Glomerular endothelial cell (primary cell): Measurements from ENCODE around the gene ATF6B. TPM values are rescaled to one million over a fixed set of nuclear protein-coding genes. Genes with fewer than 3 reads are reported as not detected.

Experiments
- DNase-seq: peaks from one replicate; pipeline ENCODE4 v3.0.0-alpha.2; 2011; ENCODE audit warnings: low read depth, low spot score; ENCODE audit errors: extremely low read depth
- total RNA-seq: library from RNA; depleted of rRNA; stranded (reverse); fragments of >200 nt; gene quantifications from 2 replicates; pipeline ENCODE4 v1.2.3, GENCODE V29; 2015

Gene ATF6B
- total RNA-seq, 1 donor from 2014 or later: 87.6 TPM

- no peak for DNase-seq
Measured at GRCh38 chr6:32133786-32134185, 5.7 kb upstream of the ATF6B start.

DNA sequence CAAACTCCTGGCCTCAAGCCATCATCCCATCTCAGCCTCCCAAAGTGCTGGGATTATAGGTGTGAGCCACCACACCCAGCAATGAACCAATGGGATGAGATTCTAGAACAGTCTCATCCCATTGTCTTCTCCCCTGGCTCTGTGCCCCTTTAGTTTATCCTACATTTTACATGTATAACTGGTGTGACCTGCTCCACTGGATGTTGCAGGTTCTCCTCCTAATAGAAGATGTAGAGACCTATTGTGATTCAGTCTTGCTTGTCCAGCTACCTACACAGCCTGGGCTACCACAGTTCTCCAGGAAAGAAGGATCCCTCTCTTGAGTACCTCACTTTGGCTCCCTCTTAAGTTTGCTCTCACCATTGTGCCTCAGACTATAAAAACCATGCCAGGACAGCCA is 4.1 kb upstream of the ATF6B start:
- DNase-seq: no peak

DNA sequence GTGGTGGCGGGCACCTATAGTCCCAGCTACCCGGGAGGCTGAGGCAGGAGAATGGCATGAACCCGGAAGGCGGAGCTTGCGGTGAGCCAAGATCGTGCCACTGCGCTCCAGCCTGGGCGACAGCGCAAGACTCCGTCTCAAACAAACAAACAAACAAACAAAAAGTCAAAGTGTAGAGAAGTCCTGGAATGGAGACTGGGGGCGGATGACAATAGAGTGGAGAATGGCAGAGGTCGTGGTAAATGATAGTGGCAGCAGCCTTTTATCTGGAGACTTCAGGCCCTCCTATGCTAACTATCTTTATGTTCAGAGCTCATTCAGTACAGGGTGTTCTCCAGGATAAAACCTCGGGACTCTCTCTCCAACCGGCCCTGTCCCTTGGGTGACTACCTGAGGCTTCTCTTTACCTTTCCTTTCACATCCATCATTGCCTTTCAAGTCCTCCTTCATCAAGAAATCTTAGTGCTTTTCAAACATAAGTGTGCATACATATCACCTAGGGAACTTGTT is 3.4 kb upstream of the ATF6B start:
- no peak for DNase-seq

- no peak for DNase-seq
Measured at GRCh38 chr6:32129297-32130088, 1.4 kb upstream of the ATF6B start.

GRCh38 chr6:32128751-32129296 is 778 bp upstream of the ATF6B start:
- DNase-seq: no peak

DNA sequence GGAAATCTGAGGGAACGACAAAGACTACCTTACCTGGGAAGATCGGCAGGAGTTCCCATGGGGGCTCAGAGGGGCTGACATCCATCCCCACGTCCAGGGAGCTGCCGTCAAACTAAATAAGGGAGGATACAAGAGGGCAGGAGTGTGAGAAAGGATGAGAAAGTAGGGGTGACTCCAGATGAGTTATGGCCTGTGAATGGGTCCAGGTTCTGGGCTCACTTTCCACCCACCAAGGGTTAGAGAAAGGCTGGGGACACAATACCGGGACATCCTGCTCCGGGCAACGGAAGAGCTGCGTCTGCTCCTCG is 683 bp downstream of the ATF6B start:
- DNase-seq: no peak

DNA sequence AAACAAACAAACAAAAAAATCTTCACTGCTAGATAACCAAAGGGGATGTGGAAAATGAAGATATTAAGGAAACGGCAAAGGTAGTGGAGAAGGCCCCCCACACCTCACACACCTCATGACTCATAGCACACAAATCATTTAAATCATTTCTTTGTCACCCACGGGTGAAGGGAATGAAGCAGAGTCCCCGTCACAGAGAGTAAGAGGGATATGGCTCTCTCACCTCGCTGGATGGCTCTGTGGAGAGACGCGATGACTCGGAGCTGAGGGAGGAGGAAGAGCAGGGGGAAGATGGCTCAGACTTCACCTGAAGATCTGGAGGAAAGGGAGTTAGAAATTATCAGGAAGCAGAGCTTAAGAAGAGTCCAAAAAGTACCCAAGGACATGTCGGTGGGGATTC is 1.2 kb downstream of the ATF6B start:
- no peak for DNase-seq

DNA sequence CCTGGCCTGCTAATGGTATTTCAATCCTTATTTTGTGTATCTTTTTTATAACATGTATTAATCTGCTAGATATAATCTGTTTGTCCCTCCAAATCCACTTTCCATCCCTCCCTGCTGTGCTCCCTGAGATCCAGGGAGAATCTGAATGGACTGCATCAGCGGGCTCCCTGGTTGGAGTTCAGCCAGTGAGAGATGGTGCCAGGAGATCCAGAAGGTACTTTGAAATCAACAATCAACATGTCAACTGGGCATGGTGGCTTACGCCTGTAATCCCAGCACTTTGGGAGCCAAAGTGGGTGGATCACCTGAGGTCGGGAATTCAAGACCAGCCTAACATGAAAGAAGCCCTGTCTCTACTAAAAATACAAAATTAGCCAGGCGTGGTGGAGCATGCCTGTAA is 4.4 kb downstream of the ATF6B start:
- no peak for DNase-seq

GRCh38 chr6:32120573-32121059 is 7.4 kb downstream of the ATF6B start:
- no peak for DNase-seq

GRCh38 chr6:32118782-32119628 is 9.0 kb downstream of the ATF6B start:
- DNase-seq: no peak

- no peak for DNase-seq
Measured at GRCh38 chr6:32117461-32117860, 10.6 kb downstream of the ATF6B start.

GRCh38 chr6:32116674-32117073 is 11.4 kb downstream of the ATF6B start:
- DNase-seq: no peak

- no peak for DNase-seq
Measured at GRCh38 chr6:32115623-32116022, 12.4 kb downstream of the ATF6B start.

DNA sequence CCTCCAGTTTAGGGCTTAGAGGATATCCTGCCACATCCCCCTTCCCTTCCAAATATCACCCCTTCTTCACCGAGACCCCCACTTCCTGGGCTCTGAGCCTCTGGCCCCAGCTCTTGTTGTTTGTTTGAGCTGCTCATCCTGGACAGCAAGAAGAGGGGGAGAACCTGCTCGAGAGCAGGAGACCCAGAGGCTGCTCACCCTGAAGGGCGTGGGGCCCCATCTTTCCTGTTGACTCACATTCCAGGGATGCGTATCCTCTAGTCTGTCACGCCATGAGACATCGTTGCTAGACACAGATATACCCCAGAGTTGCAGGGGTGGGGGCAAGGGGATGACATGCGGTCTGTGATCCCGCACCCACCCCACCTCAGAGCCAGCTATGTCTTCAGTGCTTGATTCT is 13.2 kb downstream of the ATF6B start:
- no peak for DNase-seq

DNA sequence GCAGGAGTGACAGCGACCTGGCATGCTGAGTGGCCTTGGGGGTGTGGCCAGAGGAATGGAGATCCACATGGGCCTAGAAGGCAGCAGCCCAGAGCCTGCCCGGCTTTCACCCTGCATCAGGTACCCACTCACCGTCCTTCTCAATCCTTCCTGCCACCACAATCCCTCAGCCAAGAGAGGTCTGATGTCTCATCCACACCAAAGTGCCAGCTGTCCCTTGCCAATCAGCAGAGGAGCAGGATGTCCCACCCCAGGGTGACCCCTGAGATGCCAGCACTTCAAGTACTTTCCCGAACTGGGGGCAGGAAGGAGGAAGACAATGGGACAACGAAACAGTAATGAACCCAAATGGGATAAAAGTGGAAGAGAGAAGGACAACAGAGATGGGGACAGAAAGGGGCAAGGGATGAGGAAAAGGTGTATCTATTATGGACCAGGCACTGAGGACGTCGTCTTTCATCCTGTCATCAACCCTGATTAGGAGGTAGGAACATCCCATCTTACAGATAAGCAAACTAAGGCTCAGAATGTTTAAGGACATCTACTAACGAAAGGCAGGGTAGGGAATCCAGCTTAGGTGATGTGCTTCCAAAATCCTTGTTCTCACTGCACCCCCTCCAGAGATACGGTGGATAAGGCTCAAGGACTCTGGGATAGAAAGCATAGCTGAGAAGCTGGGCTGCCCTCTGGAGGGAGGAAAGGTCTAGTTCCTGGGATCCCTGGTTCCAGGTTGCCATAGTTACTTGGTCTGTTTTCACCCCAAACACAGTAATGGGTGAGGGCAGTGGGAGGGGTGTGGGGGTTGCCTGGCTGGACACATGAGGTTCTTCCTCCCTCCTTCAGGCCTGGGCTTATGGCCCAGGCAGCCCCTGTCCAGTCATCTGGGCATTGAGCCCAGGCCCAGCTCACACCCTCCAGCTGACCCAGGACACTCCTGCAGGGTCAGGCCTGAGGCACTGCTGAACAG is 14.4 kb downstream of the ATF6B start:
- DNase-seq: no peak

GRCh38 chr6:32112431-32112980 is 15.5 kb downstream of the ATF6B start:
- no peak for DNase-seq

DNA sequence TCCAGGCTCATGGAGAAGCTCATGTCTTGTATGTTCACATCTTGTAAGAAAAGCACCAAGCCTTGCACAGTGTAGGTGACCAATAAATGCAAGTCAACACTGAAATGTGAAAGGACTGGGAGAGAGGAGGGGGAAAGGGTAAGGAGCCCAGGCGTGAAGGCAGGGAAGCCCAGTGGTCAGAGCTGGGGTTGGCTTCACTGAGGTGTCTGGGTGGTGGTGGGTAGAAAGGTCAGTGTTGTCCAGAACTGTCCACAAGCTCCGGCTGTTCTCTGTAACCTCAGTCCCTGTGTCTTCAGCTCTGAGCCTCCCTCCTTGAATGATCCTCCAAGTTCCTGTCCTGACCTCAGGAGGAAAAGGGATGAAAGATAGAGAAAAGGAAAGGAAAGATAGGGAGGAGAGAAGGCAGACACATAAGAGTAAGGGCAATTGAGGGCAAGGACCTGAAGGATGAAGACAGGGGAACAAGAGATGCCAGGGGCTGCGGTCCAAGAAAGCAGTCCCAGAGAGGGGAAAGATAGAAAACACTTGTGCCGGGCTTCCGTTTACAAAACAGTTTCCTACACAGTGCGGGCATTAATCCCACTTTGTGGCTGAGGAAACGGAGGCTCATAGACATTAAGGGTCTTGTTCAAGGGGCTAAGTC is 16.5 kb downstream of the ATF6B start:
- DNase-seq: no peak

DNA sequence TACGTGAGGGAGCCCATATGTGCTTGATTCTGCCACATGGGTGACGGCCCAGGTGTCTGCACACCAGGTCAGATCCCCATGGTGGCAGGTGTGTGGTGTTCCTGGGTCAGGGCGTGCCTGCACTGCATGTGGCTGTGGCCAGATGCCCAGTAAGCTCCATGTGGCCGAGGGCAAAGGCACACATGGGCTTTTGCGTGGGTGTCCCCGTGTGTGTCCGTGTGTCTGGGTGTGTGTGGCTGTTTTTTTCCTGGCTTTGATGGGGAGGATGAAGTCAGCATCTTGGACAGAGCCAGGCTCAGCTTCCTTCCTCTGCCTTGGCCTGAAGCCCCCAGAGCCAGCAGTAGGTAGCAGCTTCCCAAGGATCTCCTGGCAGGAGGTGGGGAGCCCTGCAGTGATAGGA is 17.4 kb downstream of the ATF6B start:
- DNase-seq: no peak

DNA sequence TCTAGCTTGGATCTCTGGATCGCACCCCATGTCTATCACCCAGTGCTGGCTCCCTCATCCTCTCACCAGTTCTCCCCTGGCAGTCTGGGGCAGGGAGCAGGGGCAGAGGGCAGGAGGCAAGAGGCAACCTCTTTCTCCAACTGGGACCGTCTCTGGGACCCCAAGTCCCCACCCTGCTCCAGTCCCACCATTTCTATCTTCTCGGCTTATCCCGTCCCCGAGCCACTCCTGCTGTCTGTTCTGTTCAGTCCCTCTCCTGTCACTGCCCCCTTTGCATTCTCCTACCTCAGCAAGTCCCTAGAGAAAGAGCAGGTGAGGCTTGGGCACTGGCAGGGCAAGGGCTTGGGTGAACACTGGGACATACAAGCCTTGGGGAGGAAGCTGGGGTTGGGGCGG is 18.3 kb downstream of the ATF6B start:
- DNase-seq: no peak
